ENCODE results near the gene ST6GALNAC4. TPM values are rescaled to one million over a fixed set of nuclear protein-coding genes. Genes with fewer than 3 reads are reported as not detected.

ST6GALNAC4 gene
- total RNA-seq, 1 donor from 2014 or later, result 5.5 TPM

DNA sequence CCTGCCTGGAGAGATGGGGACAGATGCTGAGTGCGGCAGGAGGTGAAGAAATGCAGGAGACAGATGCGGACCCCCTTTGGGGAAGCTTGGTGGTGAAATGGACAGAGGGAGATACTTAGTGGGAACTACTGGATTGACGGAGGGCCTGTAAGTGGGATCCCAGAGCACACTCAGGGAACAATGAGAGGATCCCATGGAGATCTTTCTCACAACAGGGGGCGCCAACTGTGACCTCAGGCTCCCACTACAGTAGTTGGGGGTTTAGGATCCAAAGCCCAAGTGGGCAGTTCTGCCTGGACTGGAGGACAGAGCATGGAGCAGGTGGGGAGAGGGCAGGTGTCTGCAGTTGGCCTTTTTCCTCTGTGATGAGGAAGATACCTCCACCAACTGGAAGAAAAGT lies 17.4 kb upstream of the ST6GALNAC4 start:
- Histone ChIP-seq H3F3A (ENCODE audit: low read depth) (peaks cover 35% of the 10 kb centered on the region), H3K27ac (no peak overlapping the region), H3K36me3 (no peaks in the 10 kb centered on the region), H3K79me2 (ENCODE audit: low read depth) (peaks cover 16% of the 10 kb centered on the region), H3K4me1 (peaks cover 17% of the 10 kb centered on the region), H2AFZ (replicated peaks) (no peak overlapping the region), H3K27me3 (peaks cover 10% of the 10 kb centered on the region), H3K9ac (no peak overlapping the region), H4K20me1 (ENCODE audit: low read depth) (peaks cover 23% of the 10 kb centered on the region), H3K4me2 (no peak overlapping the region), H3K4me3 (no peak overlapping the region), H3K9me3 (ENCODE audit: low read depth) (no peaks in the 10 kb centered on the region)
- Mint-ChIP-seq H3K4me3 (peak overlapping the region; percentile 54), H3K27ac (no peak overlapping the region), H3K36me3 (peaks cover 6% of the 10 kb centered on the region), H3K9me3 (peaks cover 2% of the 10 kb centered on the region), H3K4me1 (peaks cover 44% of the 10 kb centered on the region), H3K27me3 (ENCODE audit: insufficient read depth, low read depth) (peaks cover 22% of the 10 kb centered on the region)
- TF ChIP-seq, protein P1, sequence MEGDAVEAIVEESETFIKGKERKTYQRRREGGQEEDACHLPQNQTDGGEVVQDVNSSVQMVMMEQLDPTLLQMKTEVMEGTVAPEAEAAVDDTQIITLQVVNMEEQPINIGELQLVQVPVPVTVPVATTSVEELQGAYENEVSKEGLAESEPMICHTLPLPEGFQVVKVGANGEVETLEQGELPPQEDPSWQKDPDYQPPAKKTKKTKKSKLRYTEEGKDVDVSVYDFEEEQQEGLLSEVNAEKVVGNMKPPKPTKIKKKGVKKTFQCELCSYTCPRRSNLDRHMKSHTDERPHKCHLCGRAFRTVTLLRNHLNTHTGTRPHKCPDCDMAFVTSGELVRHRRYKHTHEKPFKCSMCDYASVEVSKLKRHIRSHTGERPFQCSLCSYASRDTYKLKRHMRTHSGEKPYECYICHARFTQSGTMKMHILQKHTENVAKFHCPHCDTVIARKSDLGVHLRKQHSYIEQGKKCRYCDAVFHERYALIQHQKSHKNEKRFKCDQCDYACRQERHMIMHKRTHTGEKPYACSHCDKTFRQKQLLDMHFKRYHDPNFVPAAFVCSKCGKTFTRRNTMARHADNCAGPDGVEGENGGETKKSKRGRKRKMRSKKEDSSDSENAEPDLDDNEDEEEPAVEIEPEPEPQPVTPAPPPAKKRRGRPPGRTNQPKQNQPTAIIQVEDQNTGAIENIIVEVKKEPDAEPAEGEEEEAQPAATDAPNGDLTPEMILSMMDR (IDR thresholded peaks at IDR 0.05), result no peak
- TF ChIP-seq EZH2phosphoT487 (IDR thresholded peaks at IDR 0.05) (no peak), EZH2 (IDR thresholded peaks at IDR 0.05) (no peak)
- no peak for DNase-seq (ENCODE audit: low spot score)

GRCh38 chr9:127931092-127931881 lies 14.4 kb upstream of the ST6GALNAC4 start:
- no peak overlapping the region for H3K27ac ChIP-seq

DNA sequence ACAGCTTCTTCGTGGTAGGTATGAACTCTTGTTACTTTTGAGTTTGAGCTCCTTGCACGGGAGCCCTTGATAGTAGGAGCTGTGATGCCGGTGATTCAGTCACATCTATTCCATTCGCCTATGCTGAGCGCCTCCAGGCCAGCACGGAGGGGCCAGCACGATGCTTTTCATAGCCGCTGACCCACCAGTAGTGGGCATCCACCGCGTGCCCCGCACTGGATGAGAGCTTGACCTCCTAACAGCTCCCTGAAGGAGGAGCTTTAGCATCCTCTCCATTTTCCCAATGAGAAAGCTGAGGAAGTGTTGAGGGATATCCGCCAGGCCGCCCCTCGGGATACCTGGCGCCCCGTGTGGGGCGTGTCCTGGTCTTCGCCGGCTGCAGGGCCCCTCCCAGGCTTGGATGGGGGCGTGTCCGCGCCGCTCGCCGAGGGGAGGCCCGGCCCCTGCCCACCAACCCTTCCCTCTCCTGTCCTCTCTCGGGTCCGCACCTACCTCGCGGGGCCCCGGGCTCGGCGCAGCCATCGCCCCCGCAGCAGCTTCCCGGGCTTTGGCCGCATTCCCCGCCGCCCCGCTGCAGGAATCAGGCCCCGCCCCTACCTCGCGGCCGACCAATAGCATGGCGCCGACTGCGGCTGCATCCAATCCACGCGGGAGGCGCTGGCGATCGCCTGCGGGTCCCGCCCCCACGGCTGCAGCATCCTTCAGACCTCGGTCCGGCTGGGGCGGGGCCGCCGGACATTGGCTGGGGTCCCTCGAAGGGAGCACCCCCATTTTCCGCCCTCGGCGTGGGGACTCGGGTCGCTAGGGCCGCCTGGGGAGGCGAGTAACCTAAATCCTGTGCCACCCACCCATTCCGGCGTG lies 13.6 kb upstream of the ST6GALNAC4 start, which contains the start of gene PIP5KL1:
Gene PIP5KL1 (minus strand): TSS at position 547 of the 861 bp plus-strand sequence. CDS start 25 bp downstream, at position 522.
- H2AFZ ChIP-seq (replicated peaks), result peak within 1 kb of the TSS; percentile 5
- Mint-ChIP-seq H3K4me3 (peak within 1 kb of the TSS; percentile 83), H3K4me1 (peaks cover 25% of the 10 kb centered on the region), H3K27ac (no peak within 1 kb of the TSS), H3K27me3 (ENCODE audit: insufficient read depth, low read depth) (peaks cover 41% of the 10 kb centered on the region), H3K36me3 (no peaks in the 10 kb centered on the region), H3K9me3 (peaks cover 2% of the 10 kb centered on the region)
- H3K9ac ChIP-seq, result no peak within 1 kb of the TSS
- no peaks in the 10 kb centered on the region for H3K36me3 ChIP-seq
- H3F3A ChIP-seq (ENCODE audit: low read depth), result peaks cover 54% of the 10 kb centered on the region
- no peak within 1 kb of the TSS for H3K27ac ChIP-seq
- no peaks in the 10 kb centered on the region for H3K9me3 ChIP-seq (ENCODE audit: low read depth)
- no peak for TF ChIP-seq EZH2 (IDR thresholded peaks at IDR 0.05)
- TF ChIP-seq, protein P1 (IDR thresholded peaks at IDR 0.05), result peak; percentile 31
- peak within 1 kb of the TSS; percentile 73 for H3K4me3 ChIP-seq
- peak; percentile 96 for DNase-seq (ENCODE audit: low spot score)
- H4K20me1 ChIP-seq (ENCODE audit: low read depth), result peaks cover 32% of the 10 kb centered on the region
- peaks cover 21% of the 10 kb centered on the region for H3K4me1 ChIP-seq
- peak within 1 kb of the TSS; percentile 76 for H3K4me2 ChIP-seq
- peaks cover 46% of the 10 kb centered on the region for H3K27me3 ChIP-seq
- no peaks in the 10 kb centered on the region for H3K79me2 ChIP-seq (ENCODE audit: low read depth)

More at GRCh38 chr9:127931092-127931881, 14.4 kb upstream of the ST6GALNAC4 start:
- H3K9me3 ChIP-seq (ENCODE audit: low read depth), result no peaks in the 10 kb centered on the region
- H3F3A ChIP-seq (ENCODE audit: low read depth), result peaks cover 49% of the 10 kb centered on the region
- Mint-ChIP-seq H3K4me3 (peak overlapping the region; percentile 83), H3K9me3 (peaks cover 2% of the 10 kb centered on the region), H3K27me3 (ENCODE audit: insufficient read depth, low read depth) (peaks cover 34% of the 10 kb centered on the region), H3K27ac (no peak overlapping the region), H3K4me1 (peaks cover 32% of the 10 kb centered on the region), H3K36me3 (peaks cover 3% of the 10 kb centered on the region)
- no peaks in the 10 kb centered on the region for H3K36me3 ChIP-seq
- DNase-seq (ENCODE audit: low spot score), result peak; percentile 21
- peaks cover 20% of the 10 kb centered on the region for H3K4me1 ChIP-seq
- H2AFZ ChIP-seq (replicated peaks), result peak overlapping the region; percentile 5
- peak overlapping the region; percentile 76 for H3K4me2 ChIP-seq
- peaks cover 33% of the 10 kb centered on the region for H4K20me1 ChIP-seq (ENCODE audit: low read depth)
- H3K79me2 ChIP-seq (ENCODE audit: low read depth), result peaks cover 4% of the 10 kb centered on the region
- peak overlapping the region; percentile 73 for H3K4me3 ChIP-seq
- H3K9ac ChIP-seq, result no peak overlapping the region
- H3K27me3 ChIP-seq, result peaks cover 39% of the 10 kb centered on the region
- TF ChIP-seq EZH2 (IDR thresholded peaks at IDR 0.05) (no peak), EZH2phosphoT487 (IDR thresholded peaks at IDR 0.05) (no peak)
- TF ChIP-seq, protein P1 (IDR thresholded peaks at IDR 0.05), result no peak
